OCI-LY1 (cell line): ENCODE data around the gene CCR3.

Experiments used
- EZH2 ChIP-seq: fragments of 200-600 bp; sonication (generic), shearing (Covaris generic); IDR thresholded peaks from 2 replicates; pipeline ENCODE4 v1.8.0; 2017; ENCODE audit warnings: borderline replicate concordance, mixed run types, mild to moderate bottlenecking, antibody characterized with exemption, low read length, moderate library complexity, mixed read lengths
- TF ChIP-seq, protein P1 (sequence below): fragments of 200-600 bp; sonication (generic), shearing (Covaris generic); IDR thresholded peaks from 2 replicates; pipeline ENCODE4 v1.5.1; 2017; ENCODE audit warnings: mild to moderate bottlenecking, antibody characterized with exemption, low read length, moderate library complexity, mixed read lengths

DNA sequence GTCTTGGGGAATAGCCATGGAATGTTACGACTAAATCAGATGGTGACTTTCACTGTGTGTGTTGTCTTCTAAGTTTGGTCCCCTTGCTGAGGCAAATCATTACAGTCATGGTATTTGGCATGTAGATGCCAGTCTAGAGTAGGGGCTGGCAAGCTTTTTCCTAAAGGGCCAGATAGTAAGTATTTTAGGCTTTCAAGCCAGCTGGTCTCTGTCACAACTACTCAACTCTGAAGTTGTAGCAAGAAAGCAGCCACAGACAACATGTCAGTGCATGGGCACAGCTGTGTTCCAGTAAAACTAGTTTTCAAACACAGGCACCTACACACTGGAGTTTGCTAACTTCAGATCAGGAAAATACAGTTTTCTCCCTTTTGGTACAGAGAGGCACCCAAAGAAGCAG lies 39.3 kb downstream of the CCR3 start:
- TF ChIP-seq, protein P1, sequence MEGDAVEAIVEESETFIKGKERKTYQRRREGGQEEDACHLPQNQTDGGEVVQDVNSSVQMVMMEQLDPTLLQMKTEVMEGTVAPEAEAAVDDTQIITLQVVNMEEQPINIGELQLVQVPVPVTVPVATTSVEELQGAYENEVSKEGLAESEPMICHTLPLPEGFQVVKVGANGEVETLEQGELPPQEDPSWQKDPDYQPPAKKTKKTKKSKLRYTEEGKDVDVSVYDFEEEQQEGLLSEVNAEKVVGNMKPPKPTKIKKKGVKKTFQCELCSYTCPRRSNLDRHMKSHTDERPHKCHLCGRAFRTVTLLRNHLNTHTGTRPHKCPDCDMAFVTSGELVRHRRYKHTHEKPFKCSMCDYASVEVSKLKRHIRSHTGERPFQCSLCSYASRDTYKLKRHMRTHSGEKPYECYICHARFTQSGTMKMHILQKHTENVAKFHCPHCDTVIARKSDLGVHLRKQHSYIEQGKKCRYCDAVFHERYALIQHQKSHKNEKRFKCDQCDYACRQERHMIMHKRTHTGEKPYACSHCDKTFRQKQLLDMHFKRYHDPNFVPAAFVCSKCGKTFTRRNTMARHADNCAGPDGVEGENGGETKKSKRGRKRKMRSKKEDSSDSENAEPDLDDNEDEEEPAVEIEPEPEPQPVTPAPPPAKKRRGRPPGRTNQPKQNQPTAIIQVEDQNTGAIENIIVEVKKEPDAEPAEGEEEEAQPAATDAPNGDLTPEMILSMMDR: no peak
- no peak for TF ChIP-seq EZH2
